ENCODE results near the gene UGT3A2.

GRCh38 chr5:36108758-36109460 lies 42.2 kb upstream of the UGT3A2 start:
- TF ChIP-seq GATA2 (IDR thresholded peaks at IDR 0.05; ENCODE audit: low read depth, low read length) = no peak
- no peak for TF ChIP-seq GATA3 (IDR thresholded peaks at IDR 0.05; ENCODE audit: low read depth, low read length)

Measured in SH-SY5Y (cell line).